Superior temporal gyrus (tissue), 1 donor: ENCODE data around the gene GRID2.

ENCODE experiments used
- DNase-seq: peaks from one replicate; pipeline ENCODE4 v3.0.0-alpha.2; 2016; ENCODE audit errors: extremely low spot score

The GRID2 gene

GRCh38 chr4:93066749-93067148 is 763.0 kb downstream of the GRID2 start:
- no peak for DNase-seq

GRCh38 chr4:93072292-93072691 is 768.5 kb downstream of the GRID2 start:
- no peak for DNase-seq

GRCh38 chr4:93080316-93080715 is 776.5 kb downstream of the GRID2 start:
- DNase-seq, result no peak

- no peak for DNase-seq
Measured at GRCh38 chr4:93084599-93085305, 781.0 kb downstream of the GRID2 start.

GRCh38 chr4:93086356-93086755 is 782.6 kb downstream of the GRID2 start:
- DNase-seq, result peak; percentile 20

GRCh38 chr4:93092765-93093164 is 789.0 kb downstream of the GRID2 start:
- DNase-seq, result no peak

GRCh38 chr4:93103042-93103441 is 799.3 kb downstream of the GRID2 start:
- DNase-seq, result no peak

- DNase-seq, result no peak
Measured at GRCh38 chr4:93116624-93117023, 812.9 kb downstream of the GRID2 start.

- DNase-seq, result no peak
Measured at GRCh38 chr4:93127489-93127888, 823.7 kb downstream of the GRID2 start.

GRCh38 chr4:93132631-93133030 is 828.9 kb downstream of the GRID2 start:
- no peak for DNase-seq

GRCh38 chr4:93139118-93139517 is 835.4 kb downstream of the GRID2 start:
- DNase-seq, result no peak

GRCh38 chr4:93143902-93144301 is 840.1 kb downstream of the GRID2 start:
- no peak for DNase-seq

GRCh38 chr4:93144644-93145043 is 840.9 kb downstream of the GRID2 start:
- no peak for DNase-seq

- DNase-seq, result no peak
Measured at GRCh38 chr4:93147524-93148212, 843.9 kb downstream of the GRID2 start.

GRCh38 chr4:93152491-93152890 is 848.7 kb downstream of the GRID2 start:
- DNase-seq, result no peak

GRCh38 chr4:93157986-93158385 is 854.2 kb downstream of the GRID2 start:
- DNase-seq, result no peak

GRCh38 chr4:93168053-93168452 is 864.3 kb downstream of the GRID2 start:
- no peak for DNase-seq

GRCh38 chr4:93169966-93170365 is 866.2 kb downstream of the GRID2 start:
- DNase-seq, result no peak

GRCh38 chr4:93174598-93174997 is 870.8 kb downstream of the GRID2 start:
- no peak for DNase-seq

GRCh38 chr4:93178279-93178678 is 874.5 kb downstream of the GRID2 start:
- no peak for DNase-seq

- no peak for DNase-seq
Measured at GRCh38 chr4:93179044-93179443, 875.3 kb downstream of the GRID2 start.

- no peak for DNase-seq
Measured at GRCh38 chr4:93182722-93183121, 879.0 kb downstream of the GRID2 start.

GRCh38 chr4:93183576-93183975 is 879.8 kb downstream of the GRID2 start:
- no peak for DNase-seq

GRCh38 chr4:93184053-93184452 is 880.3 kb downstream of the GRID2 start:
- DNase-seq, result no peak
